Tibial nerve (tissue), 3 donors: Measurements from ENCODE around the gene SLC9A9.

Experiments used
- CTCF ChIP-seq, 5 experiments: fragments of 200-600 bp in 3 of 5; fragments of 450-650 bp in 2 of 5; sonication (generic) in 3 of 5; IDR thresholded peaks; one replicate each; pipeline ENCODE4 v1.5.1; 2016 to 2019; ENCODE audit warnings: antibody characterized with exemption in 5 of 5, mild to moderate bottlenecking in 3 of 5, moderate library complexity in 2 of 5
- POLR2A ChIP-seq, 2 donors: fragments of 450-650 bp; IDR thresholded peaks; one replicate each; pipeline ENCODE4 v1.6.1; 2017; ENCODE audit warnings: antibody characterized with exemption in 2 of 2, mild to moderate bottlenecking in 2 of 2, moderate library complexity in 2 of 2

DNA sequence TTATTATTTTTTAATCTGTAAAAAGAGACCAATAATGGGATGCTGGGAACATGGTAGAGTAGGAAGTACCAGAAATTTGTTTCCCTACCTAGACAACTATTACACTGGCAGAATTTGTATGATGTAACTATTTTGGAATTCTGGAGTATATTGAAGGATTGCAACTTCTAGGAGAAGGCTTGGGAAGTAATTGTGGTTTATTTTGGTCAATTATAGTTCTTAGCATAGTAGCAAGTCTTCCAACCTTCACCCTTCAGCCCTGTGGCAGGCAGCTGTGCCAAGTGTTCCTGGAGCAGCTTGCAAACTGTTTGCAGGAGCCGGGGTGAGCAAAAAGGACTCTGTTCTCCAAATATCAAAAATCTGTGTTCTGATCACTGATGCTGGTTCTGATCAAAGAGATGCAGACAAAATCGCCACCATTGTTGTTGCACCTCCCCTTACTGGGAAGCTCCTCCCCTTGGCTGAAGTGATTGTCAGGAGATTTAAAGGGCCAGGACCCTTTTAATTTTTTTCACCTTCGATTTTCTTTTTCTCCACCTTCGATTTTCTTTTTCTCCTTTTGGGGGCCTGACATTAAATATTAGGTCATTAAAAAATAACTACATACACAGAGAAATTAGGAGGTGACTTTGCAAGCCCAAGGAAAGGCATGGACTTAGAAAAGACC, 363.3 kb downstream of the SLC9A9 start:
- TF ChIP-seq CTCF (IDR thresholded peaks at IDR 0.05) (no peak), POLR2A (IDR thresholded peaks at IDR 0.05) (no peak)
